HCT116 (cell line): ENCODE data around the gene TCF20. TPM values are rescaled to one million over a fixed set of nuclear protein-coding genes. Genes with fewer than 3 reads are reported as not detected.
A peak's percentile ranks its signal among the peaks of the same experiment; 100 is the strongest.

Experiments used
- ATAC-seq: fragments of 200-7000 bp; cut with Tn5 transposase; 2 replicates; pipeline ENCODE4 v1.9.1; 2020; ENCODE audit warnings: mild to moderate bottlenecking, moderate library complexity
- BruUV-seq: library from RNA; stranded (reverse); fragments of 400-500 nt; replicated peaks from 2 replicates; lab custom pipeline; 2021; lab: Mats Ljungman, UMichigan
- CTCF ChIA-PET: fragments of 300-600 bp; sonication (Branson Sonifier 250); formaldehyde crosslinking; loops from one replicate; lab custom pipeline; 2021; ENCODE audit warnings: antibody characterized with exemption; lab: Charles Lee
- POLR2A ChIA-PET: fragments of 300-600, 350-600 bp; sonication (Branson Sonifier 250); formaldehyde crosslinking; loops from one replicate; lab custom pipeline; 2021; ENCODE audit warnings: antibody characterized with exemption; lab: Charles Lee
- RAD21 ChIA-PET, 2 experiments: fragments of 300-600 bp; sonication (Branson Sonifier 250); formaldehyde crosslinking; loops; one replicate each; lab custom pipeline; 2023; ENCODE audit warnings: low total read pairs in 2 of 2; ENCODE audit not compliant: uncharacterized antibody in 2 of 2, unreplicated experiment in 2 of 2, low non-redundant PET in 1 of 2; lab: Charles Lee
- DNase-seq: peaks from one replicate; pipeline ENCODE4 v3.0.0-alpha.2; 2010; ENCODE audit warnings: low read depth, low spot score
- H2AFZ ChIP-seq: fragments of 200-600 bp; shearing (Covaris generic), sonication (generic); 2 replicates; pipeline ENCODE4 v1.6.1; 2017; ENCODE audit warnings: low read depth, mixed run types, mixed read lengths, antibody characterized with exemption, low read length; ENCODE audit not compliant: poor library complexity, severe bottlenecking
- H3K27ac ChIP-seq: 2 replicates; pipeline ENCODE4 v1.5.1; 2012; ENCODE audit warnings: low read depth, low read length
- H3K27me3 ChIP-seq: fragments of 200-600 bp; sonication (generic); 2 replicates; pipeline ENCODE4 v1.6.1; 2016; ENCODE audit warnings: mixed run types, low read length, mixed read lengths; ENCODE audit not compliant: insufficient read depth
- H3K36me3 ChIP-seq, 2 experiments: fragments of 200-500 bp in 1 of 2; fragments of 200-600 bp in 1 of 2; sonication (Bioruptor generic) in 1 of 2; sonication (generic) in 1 of 2; 2 replicates each; pipeline versions ENCODE4 v1.5.1 to v1.6.1; 2014 to 2016; ENCODE audit warnings: low read length in 2 of 2, inconsistent platforms in 1 of 2, mixed read lengths in 1 of 2, mixed run types in 1 of 2; ENCODE audit not compliant: insufficient read depth in 2 of 2, control insufficient read depth in 1 of 2
- H3K4me1 ChIP-seq, 2 experiments: fragments of 200-600 bp in 1 of 2; sonication (generic) in 1 of 2; 2 replicates each; pipeline versions ENCODE4 v1.5.1 to v1.6.1; 2012 to 2017; ENCODE audit warnings: low read length in 2 of 2, inconsistent platforms in 1 of 2, mild to moderate bottlenecking in 1 of 2, mixed read lengths in 1 of 2, mixed run types in 1 of 2, moderate library complexity in 1 of 2; ENCODE audit not compliant: insufficient read depth in 2 of 2, control insufficient read depth in 1 of 2
- H3K4me2 ChIP-seq: fragments of 200-600 bp; sonication (generic); 2 replicates; pipeline ENCODE4 v1.6.1; 2017; ENCODE audit warnings: mixed run types, low read length, mixed read lengths
- H3K4me3 ChIP-seq, 2 experiments: fragments of 200-600 bp in 1 of 2; sonication (generic) in 1 of 2; replicated peaks in 1 of 2; 2 replicates each; pipeline ENCODE4 v1.5.1; 2011 to 2016; ENCODE audit warnings: low read length in 2 of 2, control low read depth in 1 of 2, low read depth in 1 of 2, mild to moderate bottlenecking in 1 of 2, mixed read lengths in 1 of 2, mixed run types in 1 of 2
- H3K79me2 ChIP-seq: fragments of 200-600 bp; sonication (generic); 2 replicates; pipeline ENCODE4 v1.6.1; 2017; ENCODE audit warnings: mild to moderate bottlenecking, mixed run types, low read length, moderate library complexity, mixed read lengths; ENCODE audit not compliant: insufficient read depth
- H3K9ac ChIP-seq: fragments of 200-600 bp; sonication (generic); 2 replicates; pipeline ENCODE4 v1.6.1; 2016; ENCODE audit warnings: low read length, mixed read lengths
- H3K9me2 ChIP-seq: fragments of 200-600 bp; sonication (generic), shearing (Covaris generic); 2 replicates; pipeline ENCODE4 v1.6.1; 2017; ENCODE audit warnings: mixed run types, mild to moderate bottlenecking, moderate library complexity; ENCODE audit not compliant: insufficient read depth
- H3K9me3 ChIP-seq, 2 experiments: fragments of 200-500 bp in 1 of 2; fragments of 200-600 bp in 1 of 2; sonication (Bioruptor generic) in 1 of 2; sonication (generic) in 1 of 2; 2 replicates each; pipeline ENCODE4 v1.6.1; 2014 to 2017; ENCODE audit warnings: low read length in 2 of 2, mixed read lengths in 2 of 2, inconsistent platforms in 1 of 2, low read depth in 1 of 2, mild to moderate bottlenecking in 1 of 2, mixed run types in 1 of 2, moderate library complexity in 1 of 2; ENCODE audit not compliant: control insufficient read depth in 1 of 2, insufficient read depth in 1 of 2
- H4K20me1 ChIP-seq: fragments of 200-600 bp; sonication (generic), shearing (Covaris generic); 2 replicates; pipeline ENCODE4 v1.6.1; 2017; ENCODE audit warnings: mixed run types, mild to moderate bottlenecking, moderate library complexity; ENCODE audit not compliant: insufficient read depth
- ATF3 ChIP-seq: IDR thresholded peaks from 2 replicates; pipeline ENCODE4 v1.6.1; 2012
- CBX3 ChIP-seq: IDR thresholded peaks from 2 replicates; pipeline ENCODE4 v1.6.1; 2012; ENCODE audit warnings: low read depth
- CEBPB ChIP-seq: IDR thresholded peaks from 2 replicates; pipeline ENCODE4 v1.6.1; 2012; ENCODE audit warnings: low read depth
- CTCF ChIP-seq, 3 experiments: fragments of 200-600 bp in 1 of 3; sonication (generic) in 1 of 3; IDR thresholded peaks in 2 of 3; conservative IDR thresholded peaks in 1 of 3; 2 replicates each; pipeline ENCODE4 v1.5.1; 2012 to 2017; ENCODE audit warnings: low read depth in 2 of 3, low read length in 2 of 3, antibody characterized with exemption in 1 of 3, borderline replicate concordance in 1 of 3, control low read depth in 1 of 3, mild to moderate bottlenecking in 1 of 3, mixed read lengths in 1 of 3, mixed run types in 1 of 3, moderate library complexity in 1 of 3; ENCODE audit not compliant: insufficient read depth in 1 of 3
- ELF1 ChIP-seq: IDR thresholded peaks from 2 replicates; pipeline ENCODE4 v1.6.1; 2012; ENCODE audit warnings: low read depth, borderline replicate concordance
- EZH2 ChIP-seq: fragments of 200-600 bp; sonication (generic); IDR thresholded peaks from 2 replicates; pipeline ENCODE4 v1.6.1; 2017; ENCODE audit warnings: antibody characterized with exemption, mixed run types
- EZH2phosphoT487 ChIP-seq: fragments of 200-600 bp; IDR thresholded peaks from 2 replicates; pipeline ENCODE4 v1.6.1; 2018; ENCODE audit warnings: antibody characterized with exemption, borderline replicate concordance
- FOSL1 ChIP-seq: IDR thresholded peaks from 2 replicates; pipeline ENCODE4 v1.6.1; 2012; ENCODE audit warnings: low read depth
- MAX ChIP-seq: IDR thresholded peaks from 2 replicates; pipeline ENCODE4 v1.6.1; 2012
- POLR2A ChIP-seq: IDR thresholded peaks from 2 replicates; pipeline ENCODE4 v1.7.0; 2011; ENCODE audit warnings: borderline replicate concordance; ENCODE audit not compliant: insufficient read depth, insufficient read length; ENCODE audit errors: extremely low read depth
- POLR2AphosphoS5 ChIP-seq: IDR thresholded peaks from 2 replicates; pipeline ENCODE4 v1.6.1; 2011; ENCODE audit warnings: mild to moderate bottlenecking, low read depth, low read length, moderate library complexity
- RAD21 ChIP-seq: IDR thresholded peaks from 2 replicates; pipeline ENCODE4 v1.6.1; 2012; ENCODE audit warnings: low read depth, mild to moderate bottlenecking
- SIN3A ChIP-seq: IDR thresholded peaks from 2 replicates; pipeline ENCODE4 v1.6.1; 2012; ENCODE audit warnings: low read depth
- SP1 ChIP-seq: IDR thresholded peaks from 2 replicates; pipeline ENCODE4 v1.6.1; 2012; ENCODE audit warnings: low read depth
- SRF ChIP-seq: IDR thresholded peaks from 2 replicates; pipeline ENCODE4 v1.6.1; 2012; ENCODE audit warnings: low read depth
- TCF7L2 ChIP-seq: IDR thresholded peaks from 2 replicates; pipeline ENCODE4 v1.7.0; 2011; ENCODE audit warnings: borderline replicate concordance, inconsistent platforms; ENCODE audit not compliant: insufficient read depth, insufficient read length; ENCODE audit errors: extremely low read depth
- YY1 ChIP-seq: IDR thresholded peaks from 2 replicates; pipeline ENCODE4 v1.6.1; 2011; ENCODE audit warnings: low read length, low read depth, moderate library complexity, mild to moderate bottlenecking; ENCODE audit not compliant: insufficient replicate concordance; ENCODE audit errors: extremely low read depth
- ZFX ChIP-seq: fragments of 450-650 bp; IDR thresholded peaks from 2 replicates; pipeline ENCODE4 v1.6.1; 2017
- intact Hi-C: fragments of 100-400 bp; cut with micrococcal nuclease; formaldehyde crosslinking; loops from 2 replicates; pipeline ENCODE4 v1.10.0; 2022
- total RNA-seq: library from RNA; stranded (reverse); gene quantifications from one replicate; pipeline ENCODE4 v1.2.1, GENCODE V29; 2021; ENCODE audit not compliant: unreplicated experiment

The TCF20 gene
- total RNA-seq, 1 experiment from 2014 or later, result 66.7 TPM

- Histone ChIP-seq H3K4me3 (no peak overlapping the region), H3K4me1 (peaks cover 46 to 65% of the 10 kb centered on the region in 2 experiments), H4K20me1 (no peaks in the 10 kb centered on the region), H3K4me2 (peak overlapping the region; percentile 78), H3K9ac (peak overlapping the region; percentile 32; the same call in 1 of the 2 replicates), H3K9me3 (no peaks in the 10 kb centered on the region), H3K9me2 (no peaks in the 10 kb centered on the region), H3K27ac (no peak overlapping the region; the same call in 1 of the 2 replicates), H2AFZ (no peak overlapping the region), H3K79me2 (no peaks in the 10 kb centered on the region), H3K36me3 (no peaks in the 10 kb centered on the region), H3K27me3 (no peaks in the 10 kb centered on the region)
- ChIA-PET RAD21 (no interaction called here), POLR2A (no interaction called here), CTCF (interaction anchor here (1.2 kb wide), 1 partner anchor 53 kb away, joined by 3 read pairs; no protein-coding TSS in a partner anchor)
- no peak for DNase-seq
- no peak for ATAC-seq
- intact Hi-C loops, result loop anchor here (1.0 kb wide), 1 partner anchor 146 kb away; no protein-coding TSS in a partner anchor
- BruUV-seq, result no TSS peak
- TF ChIP-seq EZH2 (no peak), POLR2AphosphoS5 (no peak), SP1 (no peak), TCF7L2 (no peak), ATF3 (no peak), YY1 (no peak), SRF (no peak), CBX3 (no peak), CTCF (IDR thresholded peaks at IDR 0.05 in 2 of 3, conservative IDR thresholded peaks at IDR 0.05 in 1 of 3; ENCODE audit: borderline replicate concordance in 1 of 3, insufficient read depth in 1 of 3, low read depth in 2 of 3, low read length in 2 of 3) (no peak), RAD21 (no peak), ZFX (no peak), MAX (no peak), EZH2phosphoT487 (no peak), POLR2A (no peak), SIN3A (no peak), FOSL1 (no peak), CEBPB (no peak), ELF1 (no peak)
These were observed 44.4 kb upstream of the TCF20 start for GRCh38 chr22:42314709-42315391.
